Measurements from ENCODE around the gene TMEM271.

Gene TMEM271

GRCh38 chr4:576245-576821 is at the start of gene TMEM271:
TSS of gene TMEM271 (minus strand) at chr4:576295. CDS start at chr4:576062, 233 bp downstream.
- H3K27ac ChIP-seq: no peak within 1 kb of the TSS
- TF ChIP-seq CTCF (conservative IDR thresholded peaks at IDR 0.05): no peak

- TF ChIP-seq CTCF (conservative IDR thresholded peaks at IDR 0.05): no peak
- no peak overlapping the region for H3K27ac ChIP-seq
Observed at GRCh38 chr4:625631-626161, 49.6 kb upstream of the TMEM271 start.

GRCh38 chr4:624705-625590 is 48.9 kb upstream of the TMEM271 start, which contains the start of gene PDE6B:
TSS of gene PDE6B (plus strand) at chr4:625573. CDS start at chr4:625627, 54 bp downstream.
- no peak for TF ChIP-seq CTCF (conservative IDR thresholded peaks at IDR 0.05)
- H3K27ac ChIP-seq: no peak within 1 kb of the TSS

DNA sequence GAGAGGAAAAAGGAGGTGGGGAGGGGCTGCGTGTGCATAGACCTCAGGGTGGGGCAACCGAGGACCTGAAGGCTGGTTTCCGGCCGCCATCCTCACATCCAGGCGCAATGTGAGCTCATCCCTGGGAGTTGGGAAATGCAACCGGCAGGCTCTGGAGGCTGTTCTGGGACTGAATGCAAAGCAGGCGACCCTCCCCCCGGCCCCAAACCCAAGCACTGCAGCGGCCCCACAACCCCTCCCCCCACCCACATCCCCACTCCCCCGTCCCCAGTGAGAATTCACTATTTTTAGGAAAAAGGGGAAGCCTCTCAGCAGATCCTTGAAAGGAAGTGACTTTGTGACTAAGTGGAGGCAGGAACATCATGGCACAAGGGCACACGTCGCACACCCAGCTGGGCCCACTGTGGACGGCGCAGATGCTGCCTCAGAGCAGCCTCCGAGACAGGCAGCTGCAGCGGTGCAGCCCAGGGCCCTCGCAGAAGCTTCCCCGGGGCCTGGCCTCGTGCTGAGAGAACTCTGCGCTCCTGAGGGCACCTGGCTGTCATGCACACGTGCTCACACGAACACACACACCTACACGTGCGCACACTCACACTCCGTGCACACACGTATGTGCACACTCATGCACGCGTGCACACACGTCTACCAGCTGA is 47.9 kb upstream of the TMEM271 start:
- TF ChIP-seq CTCF (conservative IDR thresholded peaks at IDR 0.05): no peak
- no peak overlapping the region for H3K27ac ChIP-seq

DNA sequence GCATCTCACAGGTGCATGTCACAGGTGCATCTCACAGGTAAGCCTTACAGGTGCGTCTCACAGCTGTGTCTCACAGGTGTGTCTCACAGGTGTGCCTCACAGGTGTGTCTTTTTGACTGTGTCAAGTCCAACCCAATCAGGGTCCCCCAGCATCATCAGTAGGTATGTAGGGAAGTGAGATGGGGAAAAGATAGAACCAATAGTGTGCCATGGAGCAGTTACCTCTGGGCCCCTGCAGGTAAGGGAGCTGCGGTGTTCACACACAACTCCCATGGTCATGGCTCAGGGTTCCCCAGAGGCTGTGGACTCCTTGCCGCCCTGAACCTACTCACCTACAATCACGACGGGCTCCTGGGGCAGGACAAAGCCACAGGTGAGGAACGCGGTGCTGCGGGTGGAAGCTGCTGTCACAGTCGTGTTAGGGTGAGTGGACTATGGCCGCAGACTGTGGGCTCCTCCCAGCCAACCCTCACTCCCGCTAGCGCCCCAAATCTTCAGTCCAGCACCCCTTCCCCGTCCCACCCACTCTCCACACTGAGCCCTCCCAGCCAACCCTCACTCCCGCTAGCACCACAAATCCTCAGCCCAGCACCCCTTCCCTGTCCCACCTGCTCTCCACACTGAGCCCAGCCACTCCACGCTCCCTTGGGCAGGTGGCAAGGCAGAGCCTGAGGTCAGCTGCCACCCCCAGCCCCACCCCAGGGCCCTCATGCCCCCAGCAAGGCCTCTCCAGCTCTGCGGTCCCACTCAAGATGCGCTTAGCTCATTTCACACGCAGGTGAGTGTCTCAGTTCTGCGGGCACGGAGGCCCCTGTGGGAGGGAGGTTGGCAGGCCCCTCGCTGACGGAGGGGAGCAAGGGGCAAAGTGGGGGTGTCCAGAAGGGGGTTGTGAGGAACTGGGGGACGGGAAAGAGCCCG is 47.2 kb upstream of the TMEM271 start:
- no peak overlapping the region for H3K27ac ChIP-seq
- TF ChIP-seq CTCF (conservative IDR thresholded peaks at IDR 0.05): no peak

DNA sequence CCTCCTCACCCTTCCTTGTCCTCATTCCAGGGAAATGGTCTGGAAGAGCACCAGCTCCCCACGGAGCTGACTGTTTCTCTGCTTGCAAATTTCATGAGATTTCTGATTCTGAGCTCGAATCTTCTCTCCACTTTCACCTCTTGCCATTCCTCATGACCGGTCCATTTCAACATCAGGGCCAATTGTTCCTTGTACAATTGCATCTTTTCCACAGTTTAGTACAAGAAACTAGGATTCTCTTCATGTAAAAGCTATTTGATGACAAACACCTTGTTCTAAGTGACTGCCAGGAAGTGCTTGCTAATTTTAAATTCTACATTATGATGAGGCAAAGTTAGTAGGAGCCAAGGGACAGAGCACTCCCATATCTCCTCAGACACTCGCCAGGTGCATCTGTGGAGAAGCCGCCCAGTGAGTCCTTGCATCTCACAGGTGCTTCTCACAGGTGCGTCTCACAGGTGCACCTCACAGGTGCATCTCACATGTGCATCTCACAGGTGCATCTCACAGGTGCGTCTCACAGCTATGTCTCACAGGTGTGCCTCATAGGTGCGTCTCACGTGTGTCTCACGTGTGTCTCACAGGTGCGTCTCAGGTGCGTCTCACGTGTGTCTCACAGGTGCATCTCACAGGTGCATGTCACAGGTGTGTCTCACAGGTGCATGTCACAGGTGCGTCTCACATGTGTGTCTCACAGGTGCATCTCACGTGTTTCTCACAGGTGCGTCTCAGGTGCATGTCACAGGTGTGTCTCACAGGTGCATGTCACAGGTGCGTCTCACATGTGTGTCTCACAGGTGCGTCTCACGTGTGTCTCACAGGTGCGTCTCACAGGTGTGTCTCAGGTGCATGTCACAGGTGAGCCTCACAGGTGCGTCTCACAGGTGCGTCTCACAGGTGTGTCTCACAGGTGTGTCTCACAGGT is 46.2 kb upstream of the TMEM271 start:
- no peak for TF ChIP-seq CTCF (conservative IDR thresholded peaks at IDR 0.05)
- H3K27ac ChIP-seq: no peak overlapping the region

All from VCaP (cell line).